Activated naive CD8-positive, alpha-beta T cell treated with anti-CD3 and anti-CD28 coated beads, Interleukin-2, amount 10 ng/mL, durations not matched to agents 7 days and 5 days (primary cell): ENCODE measurements around the gene DNAJA1. TPM values are rescaled to one million over a fixed set of nuclear protein-coding genes. Genes with fewer than 3 reads are reported as not detected.
A peak's percentile ranks its signal among the peaks of the same experiment; 100 is the strongest.

Experiments used
- ATAC-seq: fragments of 150-1000 bp; cut with Tn5 transposase; one replicate; pipeline ENCODE4 v1.10.0; 2021; ENCODE audit warnings: low read depth, moderate library complexity
- POLR2A ChIA-PET: fragments of 350-600 bp; sonication (Branson Sonifier 250); formaldehyde crosslinking; loops from one replicate; lab custom pipeline; 2021; ENCODE audit warnings: antibody characterized with exemption; lab: Charles Lee
- DNase-seq: peaks from one replicate; pipeline ENCODE4 v3.0.0; 2021
- H3K27ac Mint-ChIP-seq: one replicate; pipeline ENCODE4 v1.8.0; 2022; ENCODE audit warnings: mild to moderate bottlenecking, mixed read lengths
- H3K27me3 Mint-ChIP-seq: one replicate; pipeline ENCODE4 v1.8.0; 2022; ENCODE audit warnings: mild to moderate bottlenecking, moderate library complexity, mixed read lengths
- H3K36me3 Mint-ChIP-seq: one replicate; pipeline ENCODE4 v1.8.0; 2021; ENCODE audit warnings: mild to moderate bottlenecking, mixed read lengths
- H3K4me1 Mint-ChIP-seq: one replicate; pipeline ENCODE4 v1.8.0; 2021; ENCODE audit warnings: mixed read lengths
- H3K4me3 Mint-ChIP-seq: one replicate; pipeline ENCODE4 v1.8.0; 2022; ENCODE audit warnings: mild to moderate bottlenecking, moderate library complexity, mixed read lengths
- H3K9me3 Mint-ChIP-seq: one replicate; pipeline ENCODE4 v1.8.0; 2021; ENCODE audit warnings: mixed read lengths
- total RNA-seq, 2 experiments: library from RNA; stranded (reverse); gene quantifications; one replicate each; pipeline ENCODE4 v1.2.3, GENCODE V29; 2021

The DNAJA1 gene
- total RNA-seq, 2 experiments from 2014 or later = 99.1 to 102 TPM

GRCh38 chr9:33040792-33041431 lies 15.8 kb downstream of the DNAJA1 start:
- H3K27ac Mint-ChIP-seq = no peak overlapping the region
- POLR2A ChIA-PET = interaction anchor here (1.2 kb wide), 1 partner anchor 35 kb away, joined by 3 read pairs; no protein-coding TSS in a partner anchor
- H3K9me3 Mint-ChIP-seq = no peaks in the 10 kb centered on the region
- peaks cover 21% of the 10 kb centered on the region for H3K36me3 Mint-ChIP-seq
- no peaks in the 10 kb centered on the region for H3K27me3 Mint-ChIP-seq
- ATAC-seq (no peak), DNase-seq (no peak)
- H3K4me3 Mint-ChIP-seq = no peak overlapping the region
- peaks cover 19% of the 10 kb centered on the region for H3K4me1 Mint-ChIP-seq

GRCh38 chr9:33041432-33042188 lies 16.5 kb downstream of the DNAJA1 start:
- no peak overlapping the region for H3K27ac Mint-ChIP-seq
- H3K36me3 Mint-ChIP-seq = peaks cover 20% of the 10 kb centered on the region
- no peaks in the 10 kb centered on the region for H3K27me3 Mint-ChIP-seq
- no peaks in the 10 kb centered on the region for H3K9me3 Mint-ChIP-seq
- POLR2A ChIA-PET = no interaction called here
- H3K4me3 Mint-ChIP-seq = no peak overlapping the region
- no peak for DNase-seq
- peaks cover 17% of the 10 kb centered on the region for H3K4me1 Mint-ChIP-seq
- no peak for ATAC-seq

GRCh38 chr9:33042473-33042872 lies 17.4 kb downstream of the DNAJA1 start:
- ATAC-seq = no peak
- no peak overlapping the region for H3K27ac Mint-ChIP-seq
- no peak overlapping the region for H3K4me3 Mint-ChIP-seq

GRCh38 chr9:33043671-33044070 lies 18.6 kb downstream of the DNAJA1 start:
- DNase-seq (no peak), ATAC-seq (no peak)
- H3K4me3 Mint-ChIP-seq = peak overlapping the region; percentile 86
- peak overlapping the region; percentile 79 for H3K27ac Mint-ChIP-seq
- H3K9me3 Mint-ChIP-seq = no peaks in the 10 kb centered on the region
- POLR2A ChIA-PET = interaction anchor here (1.4 to 3.5 kb wide), 3 partner anchors 9 to 18 kb away, joined by 3 to 29 read pairs (median 4); partner anchors contain the start of gene DNAJA1
- H3K4me1 Mint-ChIP-seq = peaks cover 17% of the 10 kb centered on the region
- no peaks in the 10 kb centered on the region for H3K27me3 Mint-ChIP-seq
- peaks cover 14% of the 10 kb centered on the region for H3K36me3 Mint-ChIP-seq

More at GRCh38 chr9:33042473-33042872, 17.4 kb downstream of the DNAJA1 start:
- DNase-seq = no peak
- peaks cover 17% of the 10 kb centered on the region for H3K4me1 Mint-ChIP-seq
- peaks cover 21% of the 10 kb centered on the region for H3K36me3 Mint-ChIP-seq
- POLR2A ChIA-PET = interaction anchor here (1.8 to 3.5 kb wide), 2 partner anchors 7 to 17 kb away, joined by 4 to 29 read pairs; partner anchors contain the start of gene DNAJA1
- H3K27me3 Mint-ChIP-seq = no peaks in the 10 kb centered on the region
- H3K9me3 Mint-ChIP-seq = no peaks in the 10 kb centered on the region

GRCh38 chr9:33044162-33044673 lies 19.1 kb downstream of the DNAJA1 start:
- peaks cover 15% of the 10 kb centered on the region for H3K36me3 Mint-ChIP-seq
- POLR2A ChIA-PET = interaction anchor here (0.7 to 3.5 kb wide), 5 partner anchors 8 to 21 kb away, joined by 3 to 29 read pairs (median 3); partner anchors contain the start of gene DNAJA1
- no peaks in the 10 kb centered on the region for H3K9me3 Mint-ChIP-seq
- DNase-seq = peak; percentile 78
- ATAC-seq = peak; percentile 82
- no peaks in the 10 kb centered on the region for H3K27me3 Mint-ChIP-seq
- peaks cover 15% of the 10 kb centered on the region for H3K4me1 Mint-ChIP-seq
- H3K27ac Mint-ChIP-seq = peak overlapping the region; percentile 79
- peak overlapping the region; percentile 86 for H3K4me3 Mint-ChIP-seq

GRCh38 chr9:33044677-33045282 lies 19.7 kb downstream of the DNAJA1 start:
- no peak for ATAC-seq
- POLR2A ChIA-PET = interaction anchor here (0.7 to 3.5 kb wide), 4 partner anchors 8 to 20 kb away, joined by 3 to 29 read pairs (median 3); partner anchors contain the start of gene DNAJA1
- Mint-ChIP-seq H3K4me3 (peak overlapping the region; percentile 86), H3K4me1 (peaks cover 16% of the 10 kb centered on the region), H3K27me3 (no peaks in the 10 kb centered on the region), H3K27ac (peak overlapping the region; percentile 75), H3K36me3 (peaks cover 20% of the 10 kb centered on the region), H3K9me3 (no peaks in the 10 kb centered on the region)
- DNase-seq = no peak

- Mint-ChIP-seq H3K27ac (no peak overlapping the region), H3K27me3 (no peaks in the 10 kb centered on the region), H3K4me3 (no peak overlapping the region), H3K4me1 (peaks cover 19% of the 10 kb centered on the region), H3K36me3 (peaks cover 26% of the 10 kb centered on the region), H3K9me3 (no peaks in the 10 kb centered on the region)
- POLR2A ChIA-PET = no interaction called here
- DNase-seq (no peak), ATAC-seq (no peak)
Measured at GRCh38 chr9:33046061-33046460, 21.0 kb downstream of the DNAJA1 start.

GRCh38 chr9:33048054-33048465 lies 23.0 kb downstream of the DNAJA1 start:
- no peak overlapping the region for H3K4me3 Mint-ChIP-seq
- no peak overlapping the region for H3K27ac Mint-ChIP-seq
- H3K4me1 Mint-ChIP-seq = peaks cover 19% of the 10 kb centered on the region
- H3K9me3 Mint-ChIP-seq = no peaks in the 10 kb centered on the region
- no peak for DNase-seq
- H3K36me3 Mint-ChIP-seq = peaks cover 32% of the 10 kb centered on the region
- POLR2A ChIA-PET = interaction anchor here (1.0 kb wide), 1 partner anchor 48 kb away, joined by 6 read pairs; no protein-coding TSS in a partner anchor
- ATAC-seq = no peak
- no peaks in the 10 kb centered on the region for H3K27me3 Mint-ChIP-seq

GRCh38 chr9:33049680-33050361 lies 24.7 kb downstream of the DNAJA1 start:
- Mint-ChIP-seq H3K4me3 (no peak overlapping the region), H3K4me1 (peaks cover 8% of the 10 kb centered on the region), H3K36me3 (peaks cover 33% of the 10 kb centered on the region), H3K27ac (no peak overlapping the region), H3K9me3 (no peaks in the 10 kb centered on the region), H3K27me3 (no peaks in the 10 kb centered on the region)
- DNase-seq (no peak), ATAC-seq (no peak)
- POLR2A ChIA-PET = interaction anchor here (1.6 kb wide), 1 partner anchor 26 kb away, joined by 3 read pairs; the partner anchor contains the start of gene SMU1

GRCh38 chr9:33051144-33051543 lies 26.1 kb downstream of the DNAJA1 start:
- Mint-ChIP-seq H3K27ac (no peak overlapping the region), H3K27me3 (no peaks in the 10 kb centered on the region), H3K4me3 (no peak overlapping the region), H3K9me3 (no peaks in the 10 kb centered on the region), H3K4me1 (peaks cover 6% of the 10 kb centered on the region), H3K36me3 (peaks cover 31% of the 10 kb centered on the region)
- DNase-seq (no peak), ATAC-seq (no peak)
- POLR2A ChIA-PET = interaction anchor here (1.6 kb wide), 1 partner anchor 25 kb away, joined by 3 read pairs; the partner anchor contains the start of gene SMU1

- H3K9me3 Mint-ChIP-seq = no peaks in the 10 kb centered on the region
- H3K4me3 Mint-ChIP-seq = peak overlapping the region; percentile 19
- peak overlapping the region; percentile 80 for H3K27ac Mint-ChIP-seq
- peaks cover 32% of the 10 kb centered on the region for H3K36me3 Mint-ChIP-seq
- H3K27me3 Mint-ChIP-seq = no peaks in the 10 kb centered on the region
- H3K4me1 Mint-ChIP-seq = peaks cover 19% of the 10 kb centered on the region
- DNase-seq (no peak), ATAC-seq (peak; percentile 30)
- POLR2A ChIA-PET = interaction anchor here (0.7 to 1.8 kb wide), 3 partner anchors 11 to 181 kb away, joined by 3 to 5 read pairs (median 3); partner anchors contain the start of gene SMU1
Measured at GRCh38 chr9:33065157-33066076, 40.3 kb downstream of the DNAJA1 start.
